ENCODE data around the gene FAM204A.

The FAM204A gene

DNA sequence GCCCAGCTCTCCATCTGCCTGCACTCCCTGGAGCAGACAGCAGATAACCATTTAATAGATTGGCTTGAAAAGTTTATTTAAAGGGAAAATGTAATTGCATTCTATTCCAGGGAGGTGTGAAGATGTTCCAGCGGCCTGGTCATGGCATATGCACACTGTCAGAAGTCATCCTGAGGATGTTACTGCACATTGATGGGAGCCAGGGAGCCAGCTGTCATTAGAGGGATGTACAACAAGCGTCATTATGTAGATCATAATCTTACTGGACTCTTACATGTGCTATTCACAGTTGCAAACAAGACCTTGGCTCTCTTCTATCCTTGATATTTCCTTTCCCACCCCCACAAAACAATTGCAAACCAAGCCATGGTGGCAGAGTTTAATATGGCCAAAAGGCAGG lies 65.4 kb downstream of the FAM204A start:
- no peak for TF ChIP-seq CTCF (IDR thresholded peaks at IDR 0.05; ENCODE audit: control insufficient read depth, extremely low read depth, insufficient read depth)
- no peak overlapping the region for H3K4me3 ChIP-seq (ENCODE audit: low read depth, low read length)
- no peak for DNase-seq (ENCODE audit: low read depth)

DNA sequence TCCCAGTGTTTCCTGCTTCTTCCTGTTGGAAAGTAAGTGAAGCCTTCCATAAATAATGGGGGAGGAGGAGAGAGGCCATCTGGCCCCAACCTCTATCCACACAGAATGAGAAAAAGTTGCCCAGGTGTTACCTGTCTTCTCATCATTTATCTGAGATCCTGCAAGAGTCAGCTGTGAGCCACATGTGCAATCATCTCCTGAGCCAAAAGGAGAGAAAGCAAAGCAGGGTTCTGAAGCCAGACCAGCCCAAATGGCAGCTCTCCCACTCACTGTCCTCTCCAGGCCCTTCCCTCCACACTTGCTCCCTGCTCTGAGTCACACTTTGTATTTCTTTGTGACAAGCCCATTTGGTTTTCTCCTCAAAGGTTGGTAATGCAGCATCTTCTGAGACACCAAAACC lies 65.9 kb downstream of the FAM204A start:
- TF ChIP-seq CTCF (IDR thresholded peaks at IDR 0.05; ENCODE audit: control insufficient read depth, extremely low read depth, insufficient read depth): no peak
- DNase-seq (ENCODE audit: low read depth): no peak
- no peak overlapping the region for H3K4me3 ChIP-seq (ENCODE audit: low read depth, low read length)

DNA sequence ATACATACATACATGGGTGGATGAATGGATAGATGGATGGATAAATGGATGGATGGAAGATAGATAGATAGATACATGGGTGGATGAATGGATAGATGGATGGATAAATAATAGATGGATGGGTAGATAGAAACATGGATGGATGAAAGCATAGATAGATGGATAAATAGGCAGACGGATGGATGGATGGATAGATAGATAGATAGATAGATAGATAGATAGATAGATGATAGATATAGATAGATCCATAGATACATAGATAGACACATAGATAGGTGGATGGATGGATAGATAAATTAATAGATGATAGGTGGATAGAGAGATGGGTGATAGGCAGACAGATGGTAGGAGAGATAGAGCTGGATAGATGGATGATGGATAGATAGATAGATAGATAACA lies 68.5 kb downstream of the FAM204A start:
- DNase-seq (ENCODE audit: low read depth): no peak
- H3K4me3 ChIP-seq (ENCODE audit: low read depth, low read length): no peak overlapping the region
- no peak for TF ChIP-seq CTCF (IDR thresholded peaks at IDR 0.05; ENCODE audit: control insufficient read depth, extremely low read depth, insufficient read depth)

DNA sequence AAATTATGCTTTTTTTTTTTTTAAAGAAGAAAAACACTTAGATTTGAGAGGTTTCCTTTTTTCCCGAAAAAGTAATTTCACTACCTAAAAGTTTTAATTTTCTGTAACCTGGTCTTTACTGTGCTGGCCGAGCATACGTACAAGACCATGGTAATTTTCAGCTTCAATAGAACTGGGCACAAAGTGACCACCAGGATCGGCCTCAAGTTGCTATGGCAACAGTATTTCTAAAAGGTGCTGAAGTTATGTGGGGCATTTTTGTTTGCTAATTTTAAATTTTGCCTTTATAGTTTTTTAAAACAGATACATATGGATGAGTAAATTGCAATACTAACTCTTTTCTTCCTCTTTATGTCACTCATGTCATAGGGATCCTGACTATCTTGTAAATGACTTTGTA lies 69.4 kb downstream of the FAM204A start:
- no peak overlapping the region for H3K4me3 ChIP-seq (ENCODE audit: low read depth, low read length)
- no peak for TF ChIP-seq CTCF (IDR thresholded peaks at IDR 0.05; ENCODE audit: control insufficient read depth, extremely low read depth, insufficient read depth)
- DNase-seq (ENCODE audit: low read depth): no peak

DNA sequence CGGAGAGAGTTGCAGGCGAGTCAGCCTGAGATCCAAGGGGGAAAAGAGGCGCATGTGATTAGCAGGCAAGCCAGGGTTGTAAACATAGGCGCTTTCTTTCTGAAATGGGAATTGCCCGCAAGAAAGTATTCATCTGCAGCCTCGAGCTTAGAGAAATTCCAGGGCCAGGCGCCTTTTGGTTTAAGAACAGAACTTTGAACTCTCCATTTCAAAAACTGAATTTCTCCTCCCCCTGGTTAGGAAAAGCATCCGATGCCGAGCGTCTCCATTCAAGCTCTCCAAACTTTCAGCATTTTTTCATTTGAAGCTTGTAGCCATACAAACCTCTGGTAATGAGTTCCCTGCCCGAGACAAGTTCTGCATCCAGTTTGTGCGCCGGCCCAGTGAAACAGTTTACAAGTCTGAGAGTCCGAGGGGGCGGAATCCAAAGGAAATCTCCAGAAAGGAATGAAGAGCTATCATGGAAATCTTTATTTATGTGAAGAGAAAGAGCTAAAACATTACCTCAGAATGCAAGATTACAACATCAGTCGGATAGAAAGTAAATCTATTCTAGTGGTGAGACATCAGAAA lies 69.9 kb downstream of the FAM204A start:
- no peak overlapping the region for H3K4me3 ChIP-seq (ENCODE audit: low read depth, low read length)
- no peak for TF ChIP-seq CTCF (IDR thresholded peaks at IDR 0.05; ENCODE audit: control insufficient read depth, extremely low read depth, insufficient read depth)
- DNase-seq (ENCODE audit: low read depth): no peak

GRCh38 chr10:118271671-118272070 lies 70.5 kb downstream of the FAM204A start:
- TF ChIP-seq CTCF (IDR thresholded peaks at IDR 0.05; ENCODE audit: control insufficient read depth, extremely low read depth, insufficient read depth): no peak
- no peak for DNase-seq (ENCODE audit: low read depth)
- no peak overlapping the region for H3K4me3 ChIP-seq (ENCODE audit: low read depth, low read length)

GRCh38 chr10:118266098-118266748 lies 75.9 kb downstream of the FAM204A start:
- DNase-seq (ENCODE audit: low read depth): no peak
- TF ChIP-seq CTCF (IDR thresholded peaks at IDR 0.05; ENCODE audit: control insufficient read depth, extremely low read depth, insufficient read depth): no peak
- no peak overlapping the region for H3K4me3 ChIP-seq (ENCODE audit: low read depth, low read length)

Measured in LNCaP clone FGC (cell line).